IMR-90 (cell line): ENCODE data around the gene LENG9. TPM values are rescaled to one million over a fixed set of nuclear protein-coding genes. Genes with fewer than 3 reads are reported as not detected.

Experiments
- ATAC-seq: fragments of 200-7000 bp; cut with Tn5 transposase; 2 replicates; pipeline ENCODE4 v1.9.1; 2020; ENCODE audit warnings: low read depth, mild to moderate bottlenecking, moderate library complexity
- BruUV-seq: library from RNA; stranded (reverse); fragments of 400-500 nt; replicated peaks from 2 replicates; lab custom pipeline; 2021; lab: Mats Ljungman, UMichigan
- CTCF ChIA-PET: fragments of 300-600 bp; formaldehyde crosslinking; extraction: SDS; loops from one replicate; lab custom pipeline; 2021; ENCODE audit warnings: antibody characterized with exemption; lab: Yijun Ruan, JAX
- POLR2A ChIA-PET: fragments of 300-600 bp; sonication (Branson Sonifier 250); formaldehyde crosslinking; loops from one replicate; lab custom pipeline; 2022; ENCODE audit warnings: antibody characterized with exemption; ENCODE audit not compliant: unreplicated experiment; lab: Charles Lee
- DNase-seq: peaks from one replicate; pipeline ENCODE4 v3.0.0; 2013
- H2AFZ ChIP-seq: replicated peaks from 2 replicates; pipeline ENCODE3; 2013; ENCODE audit warnings: low read length, mild to moderate bottlenecking; ENCODE audit not compliant: poor library complexity
- H2AK5ac ChIP-seq: 2 replicates; pipeline ENCODE4 v1.6.1; 2013; ENCODE audit warnings: low read depth, low read length, inconsistent platforms
- H2AK9ac ChIP-seq: replicated peaks from 2 replicates; pipeline ENCODE3; 2013; ENCODE audit warnings: mild to moderate bottlenecking, low read depth, low read length, moderate library complexity; ENCODE audit not compliant: poor library complexity
- H2BK120ac ChIP-seq: 2 replicates; pipeline ENCODE4 v1.6.1; 2013; ENCODE audit warnings: low read depth, low read length, inconsistent platforms
- H2BK15ac ChIP-seq: 3 replicates; pipeline ENCODE4 v1.6.1; 2013; ENCODE audit warnings: low read depth, low read length, inconsistent platforms
- H2BK20ac ChIP-seq: 2 replicates; pipeline ENCODE4 v1.6.1; 2013; ENCODE audit warnings: low read depth, mild to moderate bottlenecking, inconsistent platforms, low read length, moderate library complexity
- H2BK5ac ChIP-seq: 2 replicates; pipeline ENCODE4 v1.6.1; 2013; ENCODE audit warnings: mild to moderate bottlenecking, low read depth, low read length, inconsistent platforms; ENCODE audit not compliant: poor library complexity, severe bottlenecking
- H3K14ac ChIP-seq: replicated peaks from 2 replicates; pipeline ENCODE4 v1.6.1; 2013; ENCODE audit warnings: low read depth, low read length, inconsistent platforms
- H3K18ac ChIP-seq: 2 replicates; pipeline ENCODE4 v1.6.1; 2013; ENCODE audit warnings: low read depth, low read length, control low read depth
- H3K23ac ChIP-seq: 2 replicates; pipeline ENCODE4 v1.6.1; 2013; ENCODE audit warnings: low read depth, low read length, inconsistent platforms
- H3K27ac ChIP-seq: 2 replicates; pipeline ENCODE4 v1.5.1; 2013; ENCODE audit warnings: mild to moderate bottlenecking, control low read depth, low read length; ENCODE audit not compliant: insufficient read depth
- H3K27me3 ChIP-seq: 2 replicates; pipeline ENCODE4 v1.6.1; 2013; ENCODE audit warnings: low read length; ENCODE audit not compliant: control insufficient read depth, insufficient read depth
- H3K36me3 ChIP-seq: 2 replicates; pipeline ENCODE4 v1.6.1; 2013; ENCODE audit warnings: low read length, mixed read lengths; ENCODE audit not compliant: control insufficient read depth, insufficient read depth
- H3K4ac ChIP-seq: 2 replicates; pipeline ENCODE4 v1.6.1; 2013; ENCODE audit warnings: low read depth, low read length, inconsistent platforms
- H3K4me1 ChIP-seq: 2 replicates; pipeline ENCODE4 v1.6.1; 2013; ENCODE audit warnings: low read length, mixed read lengths; ENCODE audit not compliant: control insufficient read depth, insufficient read depth
- H3K4me2 ChIP-seq: 2 replicates; pipeline ENCODE4 v1.6.1; 2013; ENCODE audit warnings: low read depth, mild to moderate bottlenecking, control low read depth, low read length, moderate library complexity
- H3K4me3 ChIP-seq: 2 replicates; pipeline ENCODE4 v1.5.1; 2013; ENCODE audit warnings: low read depth, mild to moderate bottlenecking, control low read depth, low read length, moderate library complexity; ENCODE audit not compliant: insufficient read depth
- H3K56ac ChIP-seq: 2 replicates; pipeline ENCODE4 v1.6.1; 2013; ENCODE audit warnings: low read length, inconsistent platforms; ENCODE audit not compliant: insufficient read depth; ENCODE audit errors: extremely low read depth
- H3K79me1 ChIP-seq, 2 experiments: 2 replicates each; pipeline ENCODE4 v1.6.1; 2013; ENCODE audit warnings: low read length in 2 of 2, inconsistent platforms in 1 of 2, low read depth in 1 of 2
- H3K9ac ChIP-seq: 2 replicates; pipeline ENCODE4 v1.6.1; 2013; ENCODE audit warnings: low read depth, low read length, control low read depth
- H3K9me1 ChIP-seq: 2 replicates; pipeline ENCODE4 v1.6.1; 2013; ENCODE audit warnings: low read length, inconsistent platforms; ENCODE audit not compliant: insufficient read depth
- H3K9me3 ChIP-seq: 2 replicates; pipeline ENCODE4 v1.6.1; 2013; ENCODE audit warnings: low read length; ENCODE audit not compliant: control insufficient read depth, insufficient read depth
- H4K20me1 ChIP-seq: 2 replicates; pipeline ENCODE4 v1.6.1; 2013; ENCODE audit warnings: low read length, inconsistent platforms; ENCODE audit not compliant: insufficient read depth
- H4K5ac ChIP-seq: 2 replicates; pipeline ENCODE4 v1.6.1; 2013; ENCODE audit warnings: mild to moderate bottlenecking, low read depth, low read length, control low read depth
- H4K8ac ChIP-seq, 2 experiments: 2 replicates each; pipeline ENCODE4 v1.6.1; 2013; ENCODE audit warnings: low read depth in 2 of 2, low read length in 2 of 2, control low read depth in 1 of 2, inconsistent platforms in 1 of 2
- H4K91ac ChIP-seq: 2 replicates; pipeline ENCODE4 v1.6.1; 2013; ENCODE audit warnings: low read depth, low read length, inconsistent platforms; ENCODE audit not compliant: insufficient read depth
- BHLHE40 ChIP-seq: fragments of 150-350 bp; IDR thresholded peaks from 2 replicates; pipeline ENCODE4 v1.6.1; 2016; ENCODE audit warnings: mild to moderate bottlenecking, low read depth, low read length
- CEBPB ChIP-seq: IDR thresholded peaks from 2 replicates; pipeline ENCODE4 v1.6.1; 2012; ENCODE audit warnings: low read depth, low read length, improper control_type of control experiment
- CHD1 ChIP-seq: IDR thresholded peaks from 2 replicates; pipeline ENCODE4 v1.6.1; 2012; ENCODE audit warnings: low read depth, low read length, improper control_type of control experiment
- CTCF ChIP-seq: conservative IDR thresholded peaks from 2 replicates; pipeline ENCODE4 v1.5.1; 2012; ENCODE audit warnings: mild to moderate bottlenecking, low read depth, low read length, improper control_type of control experiment
- FOS ChIP-seq: fragments of 150-350 bp; IDR thresholded peaks from 2 replicates; pipeline ENCODE4 v1.6.1; 2016; ENCODE audit warnings: low read depth, low read length
- MAFK ChIP-seq: IDR thresholded peaks from 2 replicates; pipeline ENCODE4 v1.6.1; 2012; ENCODE audit warnings: low read depth, low read length, improper control_type of control experiment
- MAZ ChIP-seq: IDR thresholded peaks from 2 replicates; pipeline ENCODE4 v1.6.1; 2012; ENCODE audit warnings: low read depth, mild to moderate bottlenecking, low read length, improper control_type of control experiment, moderate library complexity, borderline replicate concordance
- MXI1 ChIP-seq: IDR thresholded peaks from 2 replicates; pipeline ENCODE4 v1.6.1; 2012; ENCODE audit warnings: low read depth, mild to moderate bottlenecking, low read length, moderate library complexity, borderline replicate concordance
- NFE2L2 ChIP-seq: fragments of 150-350 bp; IDR thresholded peaks from 2 replicates; pipeline ENCODE4 v1.6.1; 2016; ENCODE audit warnings: low read depth, mild to moderate bottlenecking, low read length
- POLR2A ChIP-seq: IDR thresholded peaks from 2 replicates; pipeline ENCODE4 v1.6.1; 2012; ENCODE audit warnings: mild to moderate bottlenecking, low read depth, low read length
- RAD21 ChIP-seq: IDR thresholded peaks from 2 replicates; pipeline ENCODE4 v1.6.1; 2012; ENCODE audit warnings: low read length, improper control_type of control experiment
- RCOR1 ChIP-seq: IDR thresholded peaks from 2 replicates; pipeline ENCODE4 v1.6.1; 2012; ENCODE audit warnings: mild to moderate bottlenecking, low read length, improper control_type of control experiment; ENCODE audit not compliant: insufficient replicate concordance
- RFX5 ChIP-seq: IDR thresholded peaks from 2 replicates; pipeline ENCODE4 v1.8.0; 2012; ENCODE audit warnings: low read depth, mild to moderate bottlenecking, low read length, moderate library complexity
- SMC3 ChIP-seq: fragments of 150-350 bp; IDR thresholded peaks from 2 replicates; pipeline ENCODE4 v1.6.1; 2016; ENCODE audit warnings: low read depth, mild to moderate bottlenecking, antibody characterized with exemption, low read length, moderate library complexity
- USF2 ChIP-seq: fragments of 150-350 bp; IDR thresholded peaks from 2 replicates; pipeline ENCODE4 v1.6.1; 2017; ENCODE audit warnings: mild to moderate bottlenecking, antibody characterized with exemption, low read length, low read depth
- WGBS, 2 experiments: methylation state at CpG; one replicate each; pipeline versions ENCODE4 v1.1.5 to v1.1.7; 2013; ENCODE audit warnings: missing lambda C conversion rate in 2 of 2; ENCODE audit not compliant: insufficient read length in 1 of 2; ENCODE audit errors: extremely low coverage in 2 of 2; 5-methylcytosine and 5-hydroxymethylcytosine counted together
- dilution Hi-C: fragments of 300-500 bp; cut with HindIII; formaldehyde crosslinking; loops from one replicate; pipeline ENCODE4 v1.14.3; 2018; ENCODE audit warnings: low sequenced_read_pairs; ENCODE audit not compliant: unreplicated experiment
- in situ Hi-C: fragments of 300-500 bp; cut with MboI; formaldehyde crosslinking; loops from 3 replicates; pipeline ENCODE4 v1.14.3; 2019; ENCODE audit warnings: low sequenced_read_pairs, inconsistent platforms, mixed read lengths
- intact Hi-C: fragments of 100-400 bp; cut with micrococcal nuclease; formaldehyde crosslinking; loops from 2 replicates; pipeline ENCODE4 v1.10.0; 2022
- polyA plus RNA-seq, 3 experiments: library from polyadenylated mRNA; depleted of rRNA; stranded (reverse); fragments of >200 nt; gene quantifications; 2 replicates each; pipeline ENCODE4 v1.2.3, GENCODE V29; 2012; ENCODE audit warnings: low replicate concordance in 1 of 3
- total RNA-seq: library from RNA; depleted of rRNA; stranded (reverse); fragments of >200 nt; gene quantifications from 2 replicates; pipeline ENCODE4 v1.2.3, GENCODE V29; 2012
- TF ChIP-seq, protein P1 (sequence below): fragments of 150-350 bp; IDR thresholded peaks from 2 replicates; pipeline ENCODE4 v1.6.1; 2016; ENCODE audit warnings: low read depth, mild to moderate bottlenecking, low read length, moderate library complexity, borderline replicate concordance

The LENG9 gene
- total and polyA plus RNA-seq, 2 of the 4 experiments (the other 2 are of a cell fraction), result 0.94 to 1.1 TPM

DNA sequence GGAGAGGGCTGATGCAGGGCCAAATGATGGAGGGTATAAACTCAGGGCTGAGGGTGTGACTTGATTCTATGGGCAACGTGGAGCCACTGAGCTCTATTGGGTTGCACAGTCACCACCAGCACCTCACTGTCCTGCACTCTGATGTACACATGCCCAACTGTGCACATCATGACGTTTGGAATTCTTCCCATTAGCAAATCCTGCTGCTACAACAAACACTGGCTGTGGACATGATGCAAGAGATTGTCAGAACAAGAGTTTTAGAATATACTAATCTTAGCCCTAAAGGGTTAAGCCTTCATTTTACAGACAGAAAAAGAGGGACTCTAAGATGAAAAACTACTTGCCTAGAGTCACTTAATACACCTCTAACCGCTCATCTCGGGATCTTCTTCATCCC is 50.7 kb downstream of the LENG9 start:
- Histone ChIP-seq H3K27me3 (peaks cover 20% of the 10 kb centered on the region), H3K56ac (no peak overlapping the region), H2AFZ (no peak overlapping the region), H2BK15ac (no peak overlapping the region), H3K9me1 (peaks cover 3% of the 10 kb centered on the region; the same call in 1 of the 2 replicates), H3K18ac (no peak overlapping the region), H2AK5ac (no peak overlapping the region), H2BK5ac (no peak overlapping the region), H3K14ac (no peak overlapping the region), H3K4me1 (no peaks in the 10 kb centered on the region), H2BK120ac (no peak overlapping the region), H4K91ac (no peak overlapping the region), H3K36me3 (no peaks in the 10 kb centered on the region), H3K4me3 (no peak overlapping the region), H3K27ac (no peak overlapping the region), H3K9me3 (peaks cover 4% of the 10 kb centered on the region; the same call in 1 of the 2 replicates), H3K9ac (no peak overlapping the region), H3K79me1 (no peaks in the 10 kb centered on the region), H4K20me1 (no peaks in the 10 kb centered on the region), H3K4ac (no peak overlapping the region), H2AK9ac (no peak overlapping the region), H3K4me2 (no peak overlapping the region), H2BK20ac (no peak overlapping the region), H4K5ac (no peak overlapping the region), H4K8ac (no peak overlapping the region), H3K23ac (no peak overlapping the region)
- WGBS, 2 experiments, result no CpG with 5 or more reads among the region's 4 CpGs
- POLR2A ChIA-PET, result no interaction called here
- CTCF ChIA-PET, result no interaction called here
- ATAC-seq, result no peak
- TF ChIP-seq MAZ (no peak), NFE2L2 (no peak), RCOR1 (no peak), RAD21 (no peak), FOS (no peak), SMC3 (no peak), MXI1 (no peak), MAFK (no peak), CHD1 (no peak), RFX5 (no peak), BHLHE40 (no peak), USF2 (no peak), POLR2A (no peak), CEBPB (no peak), CTCF (no peak)
- TF ChIP-seq, protein P1, sequence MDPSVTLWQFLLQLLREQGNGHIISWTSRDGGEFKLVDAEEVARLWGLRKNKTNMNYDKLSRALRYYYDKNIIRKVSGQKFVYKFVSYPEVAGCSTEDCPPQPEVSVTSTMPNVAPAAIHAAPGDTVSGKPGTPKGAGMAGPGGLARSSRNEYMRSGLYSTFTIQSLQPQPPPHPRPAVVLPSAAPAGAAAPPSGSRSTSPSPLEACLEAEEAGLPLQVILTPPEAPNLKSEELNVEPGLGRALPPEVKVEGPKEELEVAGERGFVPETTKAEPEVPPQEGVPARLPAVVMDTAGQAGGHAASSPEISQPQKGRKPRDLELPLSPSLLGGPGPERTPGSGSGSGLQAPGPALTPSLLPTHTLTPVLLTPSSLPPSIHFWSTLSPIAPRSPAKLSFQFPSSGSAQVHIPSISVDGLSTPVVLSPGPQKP, result no peak
- intact Hi-C loops (no loop called here), in situ Hi-C loops (no loop called here), dilution Hi-C loops (no loop called here)
- no TSS peak for BruUV-seq
- DNase-seq, result no peak
